GM19397 (cell line): ENCODE results near the gene GP9.
A peak's percentile ranks its signal among the peaks of the same experiment; 100 is the strongest.

Experiments used
- ATAC-seq: cut with Tn5 transposase; IDR thresholded peaks from one replicate; pipeline ENCODE4 v1.9.1; 2021; ENCODE audit warnings: mild to moderate bottlenecking, moderate library complexity; ENCODE audit not compliant: unreplicated experiment

GP9 gene

DNA sequence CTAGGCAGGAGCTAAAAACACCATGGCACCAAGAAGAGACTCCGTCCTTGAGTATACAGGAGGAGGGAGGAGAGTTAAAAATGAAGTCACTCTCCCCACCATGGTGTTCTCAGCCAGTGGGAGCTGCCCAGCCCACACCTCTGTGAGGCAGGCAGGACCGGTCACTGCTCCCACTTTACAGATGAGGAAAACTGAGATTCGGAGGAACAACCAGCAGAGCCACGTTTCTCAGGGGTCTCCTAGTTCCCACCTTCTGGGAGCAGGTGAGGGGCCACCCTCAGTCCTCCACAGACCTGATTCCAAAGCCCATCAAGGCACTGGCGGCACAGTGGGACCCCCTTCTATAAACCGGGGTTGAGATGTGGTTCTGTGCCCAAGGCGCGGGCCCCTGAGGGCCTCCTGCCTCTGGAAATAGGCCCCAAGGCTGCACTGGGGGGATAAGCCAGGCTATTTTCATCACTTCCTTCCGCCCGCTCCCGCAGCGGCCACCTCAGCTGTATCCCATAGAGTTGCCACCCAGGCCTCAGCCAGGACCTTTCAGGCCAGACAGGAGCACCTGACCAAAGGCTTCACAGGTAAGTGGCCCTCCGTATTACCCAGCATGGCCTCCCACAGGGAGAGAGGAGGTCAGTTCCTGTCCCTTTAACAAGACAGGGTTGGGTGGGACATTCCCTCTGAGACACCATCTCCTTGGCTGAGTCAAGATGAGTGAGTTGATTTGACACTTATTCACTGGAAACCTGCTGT is at the start of gene GP9:
GP9 (plus strand) TSS at position 504 of the 747 bp plus-strand sequence. CDS start 961 bp downstream, outside the sequence.
- no peak for ATAC-seq

DNA sequence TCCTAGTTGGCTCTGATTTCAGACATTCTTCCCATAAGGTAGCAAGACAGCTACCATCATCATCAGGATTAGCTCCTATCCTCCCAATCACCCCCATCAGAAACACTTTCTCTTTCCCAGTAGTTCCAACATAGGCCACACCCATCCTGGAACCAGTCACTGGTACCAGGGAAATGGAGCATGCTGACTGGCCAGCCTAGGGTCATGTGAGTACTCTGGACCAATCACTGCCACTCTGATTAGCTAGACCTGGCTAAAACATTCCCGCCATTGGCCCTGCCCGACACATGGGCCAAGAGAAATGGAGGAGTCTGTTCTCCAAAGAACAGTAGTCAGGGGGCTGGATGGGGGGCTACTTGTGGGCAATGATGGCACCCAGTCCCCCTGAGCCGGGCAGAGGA is 47.1 kb upstream of the GP9 start:
- no peak for ATAC-seq

DNA sequence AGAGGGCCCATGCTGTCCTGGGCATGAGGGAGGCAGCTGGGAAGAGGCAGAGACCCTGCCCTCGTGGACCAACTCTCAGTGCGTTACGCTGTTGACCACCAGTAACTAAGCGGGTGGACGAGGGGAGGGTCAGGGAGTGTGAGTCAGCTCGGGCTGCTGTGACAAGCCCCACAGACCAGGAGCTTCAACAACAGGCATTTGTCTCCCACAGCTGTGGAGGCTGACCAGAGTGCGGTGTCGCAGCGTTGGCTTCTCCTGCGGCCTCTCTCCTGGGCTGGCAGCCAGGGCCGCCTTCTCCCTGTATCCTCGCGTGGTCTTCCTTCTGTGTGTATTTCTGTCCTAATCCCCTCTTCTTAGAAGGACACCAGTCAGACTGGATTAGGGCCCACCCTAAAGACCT is 46.4 kb upstream of the GP9 start:
- no peak for ATAC-seq

DNA sequence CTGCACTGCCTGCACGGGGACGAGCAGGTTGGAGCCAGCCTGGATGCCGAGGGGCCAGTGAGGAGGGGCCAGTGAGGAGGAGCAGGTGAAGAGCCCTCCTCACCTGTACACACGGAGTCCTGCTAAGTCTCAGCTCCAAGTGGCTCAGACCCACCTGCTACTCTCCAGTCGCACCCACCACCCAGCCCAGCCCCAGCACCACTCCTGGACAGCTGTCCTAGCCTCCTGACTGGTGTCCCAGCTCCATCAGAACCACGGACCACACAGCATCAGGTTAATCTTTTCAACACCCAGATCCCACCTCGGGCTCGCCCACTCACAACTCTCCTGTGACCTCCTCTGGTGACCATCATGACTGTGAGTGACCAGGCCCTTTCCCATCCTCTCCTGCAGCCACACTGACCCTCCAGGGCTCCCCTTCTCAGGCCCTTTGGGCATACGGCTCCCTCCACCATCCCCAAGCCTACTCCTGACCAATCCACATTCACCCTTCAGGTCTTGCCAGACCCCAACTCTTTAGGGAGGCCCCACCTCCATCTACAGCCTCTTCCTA is 45.7 kb upstream of the GP9 start:
- no peak for ATAC-seq

DNA sequence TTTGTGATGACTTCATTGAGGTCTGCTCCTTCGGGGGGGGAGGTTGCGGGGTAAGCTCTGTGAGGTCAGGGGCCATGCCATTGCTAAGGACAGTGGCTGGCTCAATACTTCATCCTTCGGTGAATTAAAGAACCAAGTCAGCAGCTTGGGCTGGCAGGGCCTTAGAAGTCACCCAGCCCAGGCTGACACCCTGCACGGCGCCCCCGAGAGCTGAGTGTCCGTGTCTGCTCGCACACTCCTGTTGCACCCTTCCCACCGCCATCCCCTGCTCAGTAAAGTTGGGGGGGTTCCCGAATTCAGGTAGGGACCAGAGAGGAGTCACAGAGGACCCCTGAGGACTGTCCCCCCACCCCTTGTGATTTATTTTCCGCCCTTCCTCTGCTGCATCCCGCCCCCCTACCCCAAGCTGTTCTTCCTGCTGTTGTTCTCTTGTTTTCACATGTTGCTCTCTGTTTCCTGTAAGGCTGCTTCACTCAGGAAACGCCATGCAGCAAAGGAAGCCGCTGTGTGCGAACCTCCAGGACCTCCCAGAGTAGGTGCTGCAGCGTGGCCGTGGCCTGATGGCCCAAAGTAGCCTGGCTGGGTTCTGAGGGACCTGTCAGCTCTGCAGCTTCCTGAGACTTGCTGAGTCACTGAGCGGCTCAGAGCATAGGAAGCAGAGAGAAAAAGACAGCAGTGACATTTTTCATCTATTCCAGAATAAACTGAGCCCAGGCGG is 45.0 kb upstream of the GP9 start:
- no peak for ATAC-seq

DNA sequence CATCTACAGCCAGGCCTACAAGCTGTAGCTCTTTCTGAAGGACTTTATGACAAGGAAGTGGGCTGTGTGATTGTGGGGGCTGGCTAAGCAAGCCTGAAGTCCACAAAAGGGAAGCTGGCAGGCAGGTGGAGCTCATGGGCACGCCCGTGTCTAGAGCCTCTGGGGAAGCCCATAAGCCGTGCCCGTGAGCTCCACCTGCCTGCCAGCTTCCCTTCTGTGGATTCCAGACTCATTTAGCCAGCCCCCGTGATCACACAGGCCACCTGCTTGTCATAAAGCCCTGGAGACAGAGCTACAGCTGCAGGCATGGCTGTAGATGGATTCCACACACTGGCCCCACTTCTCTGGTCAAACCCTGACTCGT is 44.2 kb upstream of the GP9 start:
- ATAC-seq: no peak

DNA sequence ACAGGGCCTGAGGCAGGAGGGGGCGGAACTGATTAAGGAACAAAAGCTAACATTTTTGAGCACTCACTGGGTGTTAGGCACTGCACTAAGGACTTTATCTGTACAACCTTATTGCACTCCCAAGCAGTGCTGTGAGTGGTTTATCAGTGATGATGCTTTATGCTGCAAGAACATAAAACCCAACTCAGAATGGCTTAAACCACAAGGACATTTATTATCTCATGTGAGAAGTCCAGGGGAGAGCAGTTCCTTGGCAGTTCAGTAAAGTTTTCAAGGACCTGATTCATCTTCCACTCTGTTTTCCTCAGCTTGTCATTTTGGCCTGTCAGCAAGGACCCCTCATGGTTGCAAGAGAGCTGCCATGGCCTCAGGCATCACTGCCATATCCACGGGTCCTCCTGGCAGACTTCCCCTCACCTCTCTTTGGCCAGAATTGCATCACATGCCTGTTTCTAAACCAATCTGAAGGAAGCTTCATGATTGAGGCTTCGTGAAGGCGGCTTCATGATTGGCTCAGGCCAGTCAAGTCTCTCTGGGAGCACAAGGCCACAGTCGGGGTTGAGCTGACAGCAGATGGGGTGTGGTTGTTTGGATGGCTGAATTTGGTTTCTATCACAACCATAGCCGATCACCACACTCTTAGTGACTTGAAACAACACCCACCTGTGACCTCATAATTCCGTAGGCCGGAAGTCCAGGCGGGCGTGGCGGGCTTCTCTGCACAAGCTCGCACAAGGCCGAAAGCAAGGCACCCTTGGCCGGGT is 43.7 kb upstream of the GP9 start:
- peak; percentile 56 for ATAC-seq

DNA sequence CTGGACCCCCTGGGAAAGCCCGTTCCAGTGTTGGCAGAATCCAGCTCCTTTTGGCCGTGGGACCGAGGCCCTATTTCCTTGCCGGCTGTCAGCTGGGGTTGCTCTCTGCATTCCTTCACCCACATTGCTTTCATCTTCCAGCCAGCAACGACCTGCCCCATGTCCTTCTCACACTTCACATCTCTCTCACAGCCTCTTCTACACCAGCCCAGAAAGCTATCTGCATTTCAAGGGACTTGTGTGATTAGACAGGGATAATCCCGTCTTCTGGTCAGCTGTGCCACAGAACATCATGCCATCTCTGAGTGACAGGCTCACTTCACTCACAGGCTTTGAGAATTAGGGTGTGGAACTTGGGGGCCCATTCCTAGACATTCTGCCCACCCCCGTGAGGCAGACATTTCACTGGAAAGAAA is 43.1 kb upstream of the GP9 start:
- ATAC-seq: no peak

DNA sequence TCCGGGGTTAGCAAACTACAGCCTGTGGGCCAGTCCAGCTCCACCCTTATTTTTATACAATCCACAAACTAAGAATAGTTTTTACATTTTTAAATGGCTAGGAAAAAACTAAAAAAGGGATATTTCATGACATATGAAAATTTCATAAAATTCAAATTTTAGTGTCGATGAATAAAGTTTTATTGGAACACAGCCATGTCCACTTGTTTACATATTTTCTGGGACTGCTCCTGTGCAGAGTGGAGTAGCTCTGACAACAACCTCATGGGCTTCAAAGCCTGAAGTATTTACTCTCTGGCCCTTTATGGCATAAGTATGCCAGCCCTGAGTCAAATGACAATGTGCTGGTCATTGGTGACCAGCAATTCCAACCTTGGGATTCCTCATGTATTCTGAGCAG is 42.3 kb upstream of the GP9 start:
- no peak for ATAC-seq

DNA sequence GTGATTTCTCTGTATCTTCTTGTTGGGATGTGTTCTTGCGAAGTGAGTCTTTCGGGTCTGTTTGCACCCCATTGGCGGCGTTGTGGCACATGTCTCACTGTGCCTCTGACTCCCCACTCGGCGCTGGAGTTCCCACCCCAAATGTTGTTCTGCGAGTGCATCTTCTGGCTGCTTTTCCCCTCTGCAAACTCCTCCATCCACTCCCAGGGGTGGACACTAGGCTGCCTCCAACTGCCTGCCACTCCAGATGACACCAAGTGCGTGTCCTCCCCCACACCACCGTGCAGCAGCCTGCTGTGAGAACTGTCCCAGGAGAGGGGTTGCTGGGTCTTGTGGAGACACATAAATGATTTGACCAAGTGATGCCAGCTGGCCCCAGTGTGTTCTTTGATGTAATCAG is 41.8 kb upstream of the GP9 start:
- ATAC-seq: no peak

DNA sequence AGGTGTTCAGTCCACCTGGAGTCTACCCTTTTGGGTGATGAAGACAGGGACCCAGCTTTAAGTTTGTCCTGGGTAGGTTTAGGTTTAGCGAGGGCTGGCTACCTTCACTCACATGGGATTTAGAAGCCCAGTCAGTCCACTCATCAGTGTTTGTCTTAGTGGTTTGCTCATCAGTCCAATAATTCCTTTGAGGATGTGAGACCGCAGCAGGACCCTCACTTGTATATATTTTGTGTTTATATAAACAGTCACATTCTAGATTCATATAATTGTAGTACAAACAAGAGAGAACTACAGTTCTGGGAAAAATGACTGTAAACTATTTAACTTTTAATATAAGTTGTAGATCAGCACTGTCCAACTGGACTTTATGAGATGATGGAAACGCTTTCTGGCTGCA is 41.3 kb upstream of the GP9 start:
- no peak for ATAC-seq

DNA sequence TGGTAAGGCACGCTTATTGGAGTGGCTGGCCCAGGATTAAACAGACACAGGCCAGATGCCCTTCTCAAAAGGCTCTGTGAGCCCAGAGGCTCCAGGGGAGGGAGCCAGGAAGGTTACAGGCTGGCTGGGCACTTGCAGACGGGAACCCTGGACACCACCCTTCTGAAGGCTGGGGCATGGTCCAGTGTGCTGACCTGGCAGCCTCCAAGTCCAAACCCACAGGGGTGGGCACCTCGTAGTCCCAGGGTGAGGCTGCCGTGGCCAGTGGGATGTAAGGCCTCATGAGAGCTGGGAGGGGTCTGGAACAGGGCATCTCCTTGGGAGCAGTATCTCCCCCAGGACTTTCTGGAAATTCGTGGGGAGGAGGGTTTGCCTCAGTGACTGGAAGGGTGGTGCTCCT is 39.9 kb upstream of the GP9 start:
- no peak for ATAC-seq

DNA sequence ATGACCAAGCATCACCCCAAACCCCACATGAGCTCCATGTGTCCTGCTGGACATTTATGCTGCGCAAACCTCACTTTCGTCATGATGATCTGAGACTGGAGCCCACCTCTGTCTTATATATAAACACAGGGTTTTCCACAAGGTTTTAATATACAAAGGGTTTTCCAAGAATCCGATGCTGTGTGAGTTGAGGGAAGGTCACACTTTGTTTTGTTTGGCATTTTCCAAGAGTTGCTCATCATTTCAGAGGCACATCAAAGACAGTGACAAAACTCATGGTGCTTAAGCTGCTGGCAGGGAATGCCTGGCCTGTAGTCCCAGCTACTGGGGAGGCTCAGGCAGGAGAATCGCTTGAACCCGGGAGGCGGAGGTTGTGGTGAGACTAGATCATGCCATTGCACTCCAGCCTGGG is 39.4 kb upstream of the GP9 start:
- ATAC-seq: no peak

DNA sequence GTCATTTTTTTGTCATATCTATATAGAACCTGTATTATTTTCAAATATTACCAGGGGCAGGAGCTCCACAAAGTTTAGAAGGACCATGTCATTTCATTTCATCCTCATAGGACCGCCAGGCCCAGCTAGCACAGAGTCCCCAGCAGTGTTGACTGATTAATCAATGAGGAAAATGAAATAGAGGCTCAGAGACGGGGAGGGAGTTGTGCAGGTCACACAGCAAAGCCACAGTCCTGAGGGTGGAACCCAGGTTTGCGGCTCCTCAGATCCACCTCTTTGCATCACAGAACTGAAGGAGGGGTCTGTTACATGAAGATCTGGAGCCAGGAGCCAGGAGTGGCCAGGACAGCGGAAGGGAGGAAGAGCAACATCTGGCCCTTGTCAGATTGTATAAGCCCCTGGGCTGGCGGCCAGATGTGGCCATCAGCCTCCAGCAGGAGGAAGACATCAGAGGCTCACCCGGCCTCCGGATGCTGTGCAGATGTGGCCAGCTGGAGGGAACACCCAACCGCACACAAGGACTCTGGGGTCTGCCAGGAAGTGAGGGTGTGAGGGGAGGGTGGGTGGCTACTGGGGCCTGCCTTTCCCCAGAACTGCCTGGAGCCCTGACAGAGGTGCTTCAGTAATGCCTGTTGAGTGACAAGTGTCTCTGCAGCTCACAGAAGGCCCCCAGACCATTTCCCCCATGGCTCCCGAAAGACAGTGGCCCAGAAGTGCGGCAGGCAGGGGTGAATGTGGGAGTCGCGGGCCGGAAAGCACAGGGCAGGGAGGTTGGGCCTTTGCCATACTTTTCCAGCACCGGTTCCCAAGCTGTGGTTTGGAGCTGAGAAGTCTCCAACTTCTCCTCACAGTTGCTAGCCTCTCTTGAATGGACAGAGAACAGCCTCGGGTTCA is 38.2 kb upstream of the GP9 start:
- ATAC-seq: no peak

DNA sequence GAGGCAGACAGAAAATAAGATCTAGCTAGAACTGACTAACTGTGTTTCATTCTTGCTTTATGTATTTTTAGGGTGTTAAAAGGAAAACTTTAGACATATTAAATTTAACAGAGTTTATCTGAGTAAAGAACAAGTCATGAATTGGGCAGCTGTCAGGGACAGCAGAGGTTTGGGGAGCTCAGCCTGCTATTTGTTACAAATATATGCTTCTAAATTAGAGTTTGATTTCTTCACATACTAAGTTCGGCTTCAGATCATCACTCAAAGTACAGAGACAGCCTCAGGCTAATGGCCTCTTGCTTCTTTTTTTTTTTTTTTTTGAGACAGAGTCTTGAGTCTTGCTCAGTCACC is 37.6 kb upstream of the GP9 start:
- ATAC-seq: no peak

DNA sequence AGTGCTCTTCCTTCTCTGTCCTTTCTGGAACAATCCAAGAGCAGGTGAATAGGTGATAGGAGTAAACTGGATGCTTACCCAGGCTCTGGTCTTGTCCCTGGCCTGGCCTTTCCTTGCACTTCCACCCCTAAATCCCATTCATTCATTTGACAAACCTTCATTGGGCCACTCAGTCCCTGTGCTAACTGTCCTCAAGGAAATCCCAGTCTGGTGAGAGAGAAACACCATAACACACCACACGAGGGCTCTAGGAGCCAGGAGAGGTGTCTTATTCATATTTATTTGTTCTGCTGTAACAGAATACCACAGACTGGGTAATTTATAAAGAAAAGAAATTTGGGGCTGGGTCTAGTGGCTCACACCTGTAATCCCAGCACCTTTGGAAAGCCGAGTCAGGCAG is 36.7 kb upstream of the GP9 start:
- ATAC-seq: no peak

DNA sequence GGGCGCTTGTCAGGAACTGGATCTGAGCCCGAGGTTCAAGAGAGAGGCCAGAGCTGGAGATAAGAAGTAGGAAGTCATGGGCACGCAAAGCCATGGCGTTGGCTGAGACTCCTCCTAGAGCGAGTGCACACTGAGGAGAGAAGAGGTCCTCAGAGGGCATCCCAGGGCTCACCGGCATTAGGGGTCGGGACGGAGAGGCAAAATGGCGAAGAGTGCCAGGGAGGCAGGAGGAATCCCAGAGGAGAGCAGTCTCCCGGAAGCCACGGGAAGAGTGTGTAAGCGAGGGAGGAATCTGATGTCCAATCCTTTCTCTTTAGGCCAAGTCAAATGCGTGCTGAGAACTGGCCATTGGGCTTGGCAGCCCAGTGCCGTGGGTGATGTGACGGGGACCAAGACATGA is 35.5 kb upstream of the GP9 start:
- ATAC-seq: no peak

DNA sequence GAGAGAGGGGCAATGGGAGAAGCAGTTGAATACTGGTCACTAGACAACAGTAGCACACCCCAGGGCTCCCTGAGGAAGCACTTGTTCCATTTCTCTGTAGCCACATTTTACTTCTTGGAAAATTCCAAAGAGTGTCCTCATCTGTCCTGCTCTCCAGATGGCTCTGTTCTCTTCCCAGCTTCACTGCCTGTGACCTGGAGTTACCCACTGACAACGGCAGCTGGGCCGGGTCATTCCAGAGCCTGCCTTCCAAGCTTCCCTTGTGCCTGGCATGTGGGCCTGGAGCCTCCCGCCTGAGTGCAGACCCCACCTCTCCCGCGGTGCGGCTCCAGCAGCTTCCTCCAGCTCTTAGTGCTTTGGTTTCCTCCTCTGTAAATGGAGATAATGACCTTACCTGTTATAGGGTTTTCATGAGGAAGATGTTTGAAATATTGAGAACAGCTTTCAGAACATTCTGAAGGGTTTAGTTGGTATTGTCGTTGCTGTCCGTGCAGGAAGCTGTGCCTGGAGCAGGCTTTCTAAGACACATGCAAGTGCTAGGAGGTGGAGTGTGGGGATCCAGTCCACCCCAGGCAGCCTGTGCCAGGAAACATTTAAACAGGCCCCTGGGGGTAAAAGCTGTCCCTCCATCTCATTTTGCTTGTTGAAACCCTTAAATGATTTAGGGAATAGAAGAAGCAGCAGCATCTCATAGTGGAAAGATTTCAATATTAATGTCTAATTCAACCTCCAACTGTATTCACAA is 34.7 kb upstream of the GP9 start:
- ATAC-seq: no peak

DNA sequence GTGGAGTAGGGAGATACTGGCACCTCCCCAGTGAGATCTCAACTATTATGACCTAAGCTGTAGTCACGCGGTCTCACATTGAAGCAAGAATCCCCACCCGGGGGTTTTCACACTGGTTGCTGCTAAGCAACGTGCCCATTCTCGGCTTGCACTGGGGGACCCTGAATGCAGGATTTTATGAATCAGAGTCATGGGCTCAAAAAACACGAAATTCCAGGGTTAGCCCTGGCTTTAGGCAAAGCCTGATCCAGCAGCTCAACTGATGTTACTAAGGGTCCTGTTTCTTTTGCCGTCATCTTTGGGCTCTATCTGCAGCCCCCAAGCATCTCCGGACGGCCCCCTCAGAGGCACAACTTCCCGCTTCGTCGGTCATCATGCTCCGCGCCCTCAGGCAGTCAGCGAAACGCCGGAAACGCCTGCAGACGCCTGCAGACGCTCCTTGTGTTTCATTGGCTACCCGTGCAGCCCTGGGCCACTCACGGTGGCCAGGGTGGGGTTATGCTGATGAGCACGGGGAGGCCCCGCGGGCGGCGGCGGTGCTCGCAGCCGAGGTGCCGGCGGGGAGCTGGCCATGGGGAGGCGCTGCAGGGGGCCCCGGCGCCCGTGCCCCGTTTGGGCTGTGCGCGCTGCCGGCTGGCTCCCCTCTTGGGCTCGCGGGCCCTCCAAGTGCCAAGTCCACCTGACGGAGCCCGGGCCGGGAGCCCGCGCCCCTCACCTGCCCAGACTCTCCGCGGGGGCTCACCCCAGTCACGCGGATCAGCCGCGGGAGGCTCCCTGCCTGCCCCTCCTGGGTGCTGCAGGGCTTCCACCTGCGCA is 33.6 kb upstream of the GP9 start:
- peak; percentile 99 for ATAC-seq
